NK-92 treated with Interleukin-12 subunit alpha and Interleukin-12 subunit beta, amount 100 ng/mL, for 24 hours (cell line): ENCODE results near the gene TRMT61A.
"Not testable (repeated sequence)": the region's sequence is repeated elsewhere in the genome, so short reads cannot be mapped to it uniquely, and the experiment has no call there.

Source experiments
- DNase-seq: peaks from one replicate; lab custom pipeline; 2025; lab: John Stamatoyannopoulos, UW

TRMT61A gene

GRCh38 chr14:103522649-103523574 lies 6.1 kb upstream of the TRMT61A start, which contains the start of gene CKB:
TSS of gene CKB (minus strand) at chr14:103522830. CDS start at chr14:103522493, 337 bp downstream.
- no peak for DNase-seq

DNA sequence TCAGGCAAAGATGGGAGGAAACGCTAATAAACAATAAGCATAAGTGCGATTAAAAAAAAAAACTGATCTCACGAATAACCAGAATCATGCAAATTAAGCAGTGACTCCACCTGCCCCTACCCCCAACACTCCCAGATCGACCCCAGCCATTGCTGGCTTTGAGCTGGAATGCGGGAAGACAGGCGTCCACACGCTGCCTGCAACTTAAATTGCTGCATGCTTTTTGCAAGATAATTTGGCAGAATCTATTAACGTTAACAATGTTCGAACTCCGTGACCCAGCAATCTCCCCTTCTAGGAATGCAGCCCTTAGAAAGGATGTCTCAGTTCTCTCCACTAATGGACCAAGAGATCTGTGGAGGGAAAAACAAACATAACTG lies 5.4 kb upstream of the TRMT61A start:
- DNase-seq: no peak

DNA sequence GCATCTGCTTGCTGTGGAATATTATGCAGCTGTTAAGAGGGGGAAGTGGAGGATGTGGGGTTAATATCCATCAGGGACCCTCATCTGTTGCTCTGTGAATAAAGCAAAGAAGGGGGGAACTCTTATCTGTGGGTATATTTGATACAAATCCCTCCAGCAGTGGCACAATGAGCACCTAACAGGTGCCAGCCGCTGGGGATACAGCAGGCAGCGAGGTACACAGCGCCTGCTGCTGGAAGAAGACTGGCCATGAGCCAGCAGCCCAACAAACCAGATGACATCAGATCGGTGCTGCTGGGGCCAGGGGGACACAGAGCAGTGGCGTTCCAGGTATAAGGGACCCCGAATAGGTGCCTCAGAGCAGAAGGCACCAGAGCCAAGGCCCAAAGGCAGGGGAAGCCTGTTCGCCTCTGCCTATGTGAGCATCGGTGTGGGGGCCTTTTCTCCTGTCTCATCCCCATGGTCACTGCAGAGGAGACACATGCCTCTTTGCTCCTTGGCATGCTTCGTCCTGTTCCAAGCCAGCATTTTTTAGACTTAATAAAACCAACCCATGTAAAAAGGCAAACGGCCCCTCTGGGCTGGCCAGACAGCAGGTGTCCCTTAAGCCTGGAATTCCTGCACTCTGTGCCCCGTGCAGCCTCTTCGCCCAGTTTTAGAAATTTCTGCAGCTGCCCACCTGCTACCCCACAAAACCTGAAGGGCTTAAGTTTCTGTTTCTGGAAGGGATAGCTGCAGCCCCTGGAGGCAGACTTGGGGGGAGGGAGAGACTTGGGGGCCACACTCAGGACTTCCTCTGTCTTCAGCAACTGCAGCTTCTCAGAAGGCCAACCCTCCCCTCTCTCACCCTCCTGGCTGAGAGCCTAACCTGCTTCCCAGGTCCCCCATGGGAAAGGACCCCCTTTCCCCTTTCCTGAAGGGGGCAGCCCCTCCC lies 4.7 kb upstream of the TRMT61A start:
- no peak for DNase-seq

GRCh38 chr14:103525430-103526246 lies 3.4 kb upstream of the TRMT61A start:
- not testable (repeated sequence) for DNase-seq

- DNase-seq: no peak
Observed at GRCh38 chr14:103526247-103526913, 2.6 kb upstream of the TRMT61A start.

GRCh38 chr14:103526914-103527248 lies 2.1 kb upstream of the TRMT61A start:
- no peak for DNase-seq

GRCh38 chr14:103527408-103528145 lies 1.4 kb upstream of the TRMT61A start:
- DNase-seq: no peak

DNA sequence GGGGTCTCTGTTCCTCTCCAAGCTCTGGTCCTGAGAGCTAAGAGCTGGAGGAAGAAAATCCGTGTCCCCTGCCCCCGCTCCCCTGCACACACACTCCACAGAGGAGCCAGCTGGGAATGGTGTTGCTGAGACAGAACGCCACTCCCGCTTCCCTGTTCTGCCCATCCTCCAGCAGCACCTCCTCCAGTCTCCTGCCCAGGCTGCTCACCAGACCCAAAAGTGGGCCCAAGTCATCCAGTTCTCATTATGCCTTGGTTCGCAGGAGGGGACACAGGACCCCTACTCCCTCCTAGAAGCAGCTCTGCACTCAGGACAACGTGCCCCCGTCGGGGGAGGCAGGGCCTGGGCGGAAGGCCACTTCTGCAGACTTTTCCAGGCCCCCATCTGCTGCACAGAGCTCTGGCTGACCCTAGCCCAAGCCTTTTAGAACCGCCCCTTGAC lies 830 bp upstream of the TRMT61A start:
- no peak for DNase-seq

GRCh38 chr14:103529383-103530365 lies 678 bp downstream of the TRMT61A start:
- DNase-seq: no peak

GRCh38 chr14:103530390-103530789 lies 1.4 kb downstream of the TRMT61A start:
- no peak for DNase-seq

DNA sequence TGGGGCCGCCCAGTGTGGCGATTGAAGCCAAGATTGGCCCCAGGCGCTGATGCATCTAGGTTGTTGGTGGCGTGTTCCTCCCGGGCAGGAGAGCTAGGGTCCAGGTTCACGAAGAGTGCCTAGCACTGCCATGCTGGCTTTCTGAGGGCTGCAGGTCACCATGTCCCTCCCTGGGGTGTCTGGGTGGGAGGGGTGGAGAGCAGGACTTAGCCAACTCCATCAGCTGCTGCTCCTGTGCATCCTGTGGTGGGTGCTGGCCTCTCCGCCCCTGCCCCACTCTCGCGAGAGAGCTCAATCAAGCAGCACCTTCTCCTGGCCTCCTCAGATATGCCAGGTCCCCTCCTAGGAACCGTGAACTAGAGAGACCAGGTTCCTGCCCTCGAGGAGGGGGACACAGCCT lies 1.8 kb downstream of the TRMT61A start:
- no peak for DNase-seq

DNA sequence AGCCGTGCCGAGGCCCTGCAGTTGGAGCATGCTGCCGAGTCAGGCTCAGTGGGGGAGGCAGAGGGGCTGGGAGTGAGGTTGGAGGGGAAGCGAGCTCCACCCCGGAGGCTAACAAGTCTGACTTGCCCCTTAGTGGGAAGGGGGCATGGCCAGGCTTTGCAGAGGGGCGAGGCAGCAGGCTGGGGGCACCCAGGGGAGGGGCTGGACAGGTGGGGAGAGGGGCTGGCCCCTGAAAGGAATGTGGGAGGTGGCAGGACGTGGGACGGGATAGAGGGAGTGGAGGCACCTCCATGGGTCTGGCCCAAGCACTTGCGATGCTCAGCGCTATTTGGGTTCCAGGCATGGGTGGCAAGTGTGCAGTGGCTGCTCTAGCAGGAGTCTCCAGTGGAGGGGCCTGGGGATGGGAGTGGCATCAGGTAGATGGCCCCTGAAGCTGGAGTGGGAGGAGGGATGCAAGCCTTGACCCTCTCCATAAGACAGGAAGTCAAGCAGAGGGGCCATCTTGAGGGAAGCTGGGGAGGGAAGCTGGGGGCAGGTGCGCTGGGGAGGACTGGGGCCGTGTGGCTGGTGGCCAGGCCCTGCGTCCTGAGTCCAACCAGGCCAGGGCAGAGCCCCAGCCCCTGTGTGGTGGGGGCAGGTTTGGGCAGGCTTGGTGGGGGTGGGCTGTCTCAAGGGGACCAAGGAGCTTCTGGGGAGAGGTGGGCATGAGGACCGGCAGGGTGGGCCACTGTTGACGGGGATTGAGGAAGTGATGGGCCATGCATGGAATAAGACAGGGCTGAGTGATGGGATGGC lies 2.6 kb downstream of the TRMT61A start:
- no peak for DNase-seq

GRCh38 chr14:103532216-103533136 lies 3.5 kb downstream of the TRMT61A start:
- DNase-seq: no peak

GRCh38 chr14:103533137-103533998 lies 4.4 kb downstream of the TRMT61A start:
- DNase-seq: no peak

DNA sequence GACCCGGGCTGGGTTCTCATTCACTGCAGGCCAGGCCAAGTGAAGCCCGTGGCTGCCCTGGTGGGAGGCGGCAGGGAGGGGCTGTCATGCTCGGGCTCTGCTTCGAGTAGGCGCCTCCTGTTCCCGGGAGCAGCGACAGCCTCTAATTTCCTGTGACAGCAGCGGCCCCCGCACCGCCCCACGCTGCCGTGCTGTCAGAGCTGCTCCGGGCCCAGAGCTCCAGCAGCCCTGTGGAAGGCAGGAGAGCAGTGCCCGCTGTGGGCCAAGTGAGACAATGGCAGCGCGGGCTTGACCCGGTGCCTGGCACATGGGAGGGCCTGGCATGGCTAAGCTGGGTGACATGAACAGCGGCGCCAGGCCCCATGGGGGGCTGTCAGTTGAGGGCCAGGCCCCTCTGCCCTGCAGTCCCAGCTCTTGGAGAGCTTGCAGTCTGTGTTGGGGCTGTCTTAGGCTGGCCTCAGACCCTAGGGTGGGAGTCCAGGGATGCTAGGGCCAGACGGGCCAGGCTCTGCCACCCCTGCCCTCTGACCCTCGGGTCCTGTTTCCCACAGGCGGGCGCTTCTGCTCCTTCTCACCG lies 5.1 kb downstream of the TRMT61A start:
- no peak for DNase-seq

DNA sequence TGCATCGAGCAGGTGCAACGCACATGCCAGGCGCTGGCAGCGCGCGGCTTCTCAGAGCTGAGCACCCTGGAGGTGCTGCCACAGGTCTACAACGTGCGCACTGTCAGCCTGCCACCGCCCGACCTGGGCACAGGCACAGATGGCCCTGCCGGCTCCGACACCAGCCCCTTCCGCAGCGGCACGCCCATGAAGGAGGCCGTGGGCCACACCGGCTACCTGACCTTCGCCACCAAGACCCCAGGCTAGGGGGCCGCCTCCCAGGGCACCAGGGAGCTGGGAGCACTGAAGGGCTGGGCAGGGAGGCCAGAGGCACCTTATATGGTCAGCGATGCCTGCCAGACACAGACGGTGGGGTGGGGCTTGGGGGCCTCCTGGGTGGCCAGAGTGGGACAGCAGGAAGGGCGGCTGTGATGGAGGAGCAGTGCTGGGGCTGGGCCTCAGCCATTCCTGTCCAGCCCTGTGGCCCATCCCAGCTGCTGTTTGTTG lies 5.6 kb downstream of the TRMT61A start:
- DNase-seq: no peak
